ENCODE results near the gene ATXN7L3B.
"Not testable (repeated sequence)": the region's sequence is repeated elsewhere in the genome, so short reads cannot be mapped to it uniquely, and the experiment has no call there.

Gene ATXN7L3B

DNA sequence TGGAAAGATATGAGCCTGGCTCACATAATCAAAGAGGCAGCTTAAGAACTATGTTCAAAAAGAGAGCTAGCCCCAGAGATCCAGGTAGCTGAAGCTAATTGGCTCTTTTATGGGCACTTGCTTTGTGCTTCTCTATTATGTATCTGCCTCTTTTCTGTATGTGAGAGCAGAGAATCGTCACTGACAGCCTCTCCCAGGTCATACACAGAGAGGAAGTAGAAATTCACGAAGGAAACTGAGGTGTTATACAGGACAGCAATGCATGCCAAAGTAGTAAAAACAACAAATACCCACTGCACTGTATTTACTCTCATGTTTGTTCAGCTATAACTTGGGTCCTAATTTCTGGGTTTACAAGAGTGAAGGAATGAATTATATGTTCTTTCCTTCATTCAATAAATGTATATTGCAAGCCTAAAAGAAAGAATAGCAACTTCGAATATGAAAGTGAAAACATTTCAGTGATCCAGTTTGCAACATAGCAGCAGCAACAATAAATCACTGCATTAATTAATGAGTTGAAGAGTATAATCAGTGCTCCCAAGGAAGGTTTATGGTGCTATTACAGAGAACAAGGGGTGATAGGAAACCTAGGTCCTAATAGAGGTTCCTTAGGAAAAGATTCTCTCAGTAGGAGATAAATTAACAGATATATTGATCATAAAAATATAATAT lies 47.1 kb upstream of the ATXN7L3B start (continued):
- TF ChIP-seq, protein P1, sequence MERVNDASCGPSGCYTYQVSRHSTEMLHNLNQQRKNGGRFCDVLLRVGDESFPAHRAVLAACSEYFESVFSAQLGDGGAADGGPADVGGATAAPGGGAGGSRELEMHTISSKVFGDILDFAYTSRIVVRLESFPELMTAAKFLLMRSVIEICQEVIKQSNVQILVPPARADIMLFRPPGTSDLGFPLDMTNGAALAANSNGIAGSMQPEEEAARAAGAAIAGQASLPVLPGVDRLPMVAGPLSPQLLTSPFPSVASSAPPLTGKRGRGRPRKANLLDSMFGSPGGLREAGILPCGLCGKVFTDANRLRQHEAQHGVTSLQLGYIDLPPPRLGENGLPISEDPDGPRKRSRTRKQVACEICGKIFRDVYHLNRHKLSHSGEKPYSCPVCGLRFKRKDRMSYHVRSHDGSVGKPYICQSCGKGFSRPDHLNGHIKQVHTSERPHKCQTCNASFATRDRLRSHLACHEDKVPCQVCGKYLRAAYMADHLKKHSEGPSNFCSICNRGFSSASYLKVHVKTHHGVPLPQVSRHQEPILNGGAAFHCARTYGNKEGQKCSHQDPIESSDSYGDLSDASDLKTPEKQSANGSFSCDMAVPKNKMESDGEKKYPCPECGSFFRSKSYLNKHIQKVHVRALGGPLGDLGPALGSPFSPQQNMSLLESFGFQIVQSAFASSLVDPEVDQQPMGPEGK (CRISPR knock-in tag; IDR thresholded peaks at IDR 0.05; ENCODE audit: borderline replicate concordance) = no peak
- TF ChIP-seq, protein P2, sequence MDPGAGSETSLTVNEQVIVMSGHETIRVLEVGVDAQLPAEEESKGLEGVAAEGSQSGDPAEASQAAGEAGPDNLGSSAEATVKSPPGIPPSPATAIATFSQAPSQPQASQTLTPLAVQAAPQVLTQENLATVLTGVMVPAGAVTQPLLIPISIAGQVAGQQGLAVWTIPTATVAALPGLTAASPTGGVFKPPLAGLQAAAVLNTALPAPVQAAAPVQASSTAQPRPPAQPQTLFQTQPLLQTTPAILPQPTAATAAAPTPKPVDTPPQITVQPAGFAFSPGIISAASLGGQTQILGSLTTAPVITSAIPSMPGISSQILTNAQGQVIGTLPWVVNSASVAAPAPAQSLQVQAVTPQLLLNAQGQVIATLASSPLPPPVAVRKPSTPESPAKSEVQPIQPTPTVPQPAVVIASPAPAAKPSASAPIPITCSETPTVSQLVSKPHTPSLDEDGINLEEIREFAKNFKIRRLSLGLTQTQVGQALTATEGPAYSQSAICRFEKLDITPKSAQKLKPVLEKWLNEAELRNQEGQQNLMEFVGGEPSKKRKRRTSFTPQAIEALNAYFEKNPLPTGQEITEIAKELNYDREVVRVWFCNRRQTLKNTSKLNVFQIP (CRISPR knock-in tag; IDR thresholded peaks at IDR 0.05; ENCODE audit: borderline replicate concordance, low read depth) = no peak
- no peak for TF ChIP-seq GLIS3 (CRISPR knock-in tag; IDR thresholded peaks at IDR 0.05)

DNA sequence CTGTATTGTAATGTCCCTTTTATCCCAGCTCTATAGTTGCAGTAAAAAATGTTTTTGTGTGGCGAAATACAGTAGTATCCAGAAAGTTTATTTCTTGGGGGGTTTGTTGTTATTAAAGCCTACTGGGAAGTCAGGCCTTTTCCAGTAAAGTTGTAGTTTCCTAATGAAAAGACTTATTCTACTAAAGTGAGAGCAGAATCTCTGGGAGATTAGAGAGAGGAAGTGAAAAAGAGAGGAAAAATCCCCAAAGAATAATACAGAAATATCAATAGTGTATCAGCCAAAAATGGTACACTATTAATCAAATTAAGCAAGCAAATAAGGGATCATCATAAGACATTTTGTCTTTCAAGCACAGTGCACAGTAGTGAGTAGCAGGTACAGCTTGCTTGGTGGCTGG lies 46.3 kb upstream of the ATXN7L3B start:
- ATAC-seq = no peak
- TF ChIP-seq ESRRG (CRISPR knock-in tag; IDR thresholded peaks at IDR 0.05) (no peak), ZNF8 (CRISPR knock-in tag; IDR thresholded peaks at IDR 0.05) (no peak), TOX (CRISPR knock-in tag; IDR thresholded peaks at IDR 0.05; ENCODE audit: borderline replicate concordance) (no peak), PPARA (CRISPR knock-in tag; IDR thresholded peaks at IDR 0.05; ENCODE audit: borderline replicate concordance) (no peak), CSDC2 (CRISPR knock-in tag; IDR thresholded peaks at IDR 0.05) (no peak), ARNTL (CRISPR knock-in tag; IDR thresholded peaks at IDR 0.05; ENCODE audit: borderline replicate concordance, low read depth) (no peak)
- TF ChIP-seq, protein P3, sequence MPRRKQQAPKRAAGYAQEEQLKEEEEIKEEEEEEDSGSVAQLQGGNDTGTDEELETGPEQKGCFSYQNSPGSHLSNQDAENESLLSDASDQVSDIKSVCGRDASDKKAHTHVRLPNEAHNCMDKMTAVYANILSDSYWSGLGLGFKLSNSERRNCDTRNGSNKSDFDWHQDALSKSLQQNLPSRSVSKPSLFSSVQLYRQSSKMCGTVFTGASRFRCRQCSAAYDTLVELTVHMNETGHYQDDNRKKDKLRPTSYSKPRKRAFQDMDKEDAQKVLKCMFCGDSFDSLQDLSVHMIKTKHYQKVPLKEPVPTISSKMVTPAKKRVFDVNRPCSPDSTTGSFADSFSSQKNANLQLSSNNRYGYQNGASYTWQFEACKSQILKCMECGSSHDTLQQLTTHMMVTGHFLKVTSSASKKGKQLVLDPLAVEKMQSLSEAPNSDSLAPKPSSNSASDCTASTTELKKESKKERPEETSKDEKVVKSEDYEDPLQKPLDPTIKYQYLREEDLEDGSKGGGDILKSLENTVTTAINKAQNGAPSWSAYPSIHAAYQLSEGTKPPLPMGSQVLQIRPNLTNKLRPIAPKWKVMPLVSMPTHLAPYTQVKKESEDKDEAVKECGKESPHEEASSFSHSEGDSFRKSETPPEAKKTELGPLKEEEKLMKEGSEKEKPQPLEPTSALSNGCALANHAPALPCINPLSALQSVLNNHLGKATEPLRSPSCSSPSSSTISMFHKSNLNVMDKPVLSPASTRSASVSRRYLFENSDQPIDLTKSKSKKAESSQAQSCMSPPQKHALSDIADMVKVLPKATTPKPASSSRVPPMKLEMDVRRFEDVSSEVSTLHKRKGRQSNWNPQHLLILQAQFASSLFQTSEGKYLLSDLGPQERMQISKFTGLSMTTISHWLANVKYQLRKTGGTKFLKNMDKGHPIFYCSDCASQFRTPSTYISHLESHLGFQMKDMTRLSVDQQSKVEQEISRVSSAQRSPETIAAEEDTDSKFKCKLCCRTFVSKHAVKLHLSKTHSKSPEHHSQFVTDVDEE (CRISPR knock-in tag; IDR thresholded peaks at IDR 0.05) = no peak
- TF ChIP-seq, protein P1 (CRISPR knock-in tag; IDR thresholded peaks at IDR 0.05; ENCODE audit: borderline replicate concordance) = no peak

DNA sequence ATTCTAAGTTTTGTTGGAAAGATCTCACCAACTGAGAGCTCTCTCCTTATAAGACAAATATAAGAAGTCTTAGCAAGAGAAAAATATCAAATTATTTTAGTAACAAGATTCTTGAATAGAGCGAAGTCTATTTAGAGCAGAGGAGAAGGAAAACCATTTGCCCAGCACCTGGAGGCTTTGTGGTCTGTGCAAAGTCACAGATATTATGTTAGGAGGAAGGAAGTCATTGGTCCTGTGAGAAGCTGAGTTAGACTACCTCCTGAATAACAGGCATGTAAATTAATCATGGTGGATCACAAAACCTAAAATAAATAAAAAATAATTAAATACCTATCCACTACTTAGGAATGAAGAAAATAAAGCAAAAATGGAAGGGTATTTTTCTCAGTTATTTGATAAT lies 38.4 kb upstream of the ATXN7L3B start:
- TF ChIP-seq PPARA (CRISPR knock-in tag; IDR thresholded peaks at IDR 0.05; ENCODE audit: borderline replicate concordance) (no peak), CSDC2 (CRISPR knock-in tag; IDR thresholded peaks at IDR 0.05) (no peak), ZFP3 (CRISPR knock-in tag; IDR thresholded peaks at IDR 0.05) (no peak), RARB (CRISPR knock-in tag; IDR thresholded peaks at IDR 0.05) (no peak), ZC3H10 (CRISPR knock-in tag; IDR thresholded peaks at IDR 0.05) (no peak), ARNTL (CRISPR knock-in tag; IDR thresholded peaks at IDR 0.05; ENCODE audit: borderline replicate concordance, low read depth) (no peak), ZNF8 (CRISPR knock-in tag; IDR thresholded peaks at IDR 0.05) (no peak)
- ATAC-seq = no peak

DNA sequence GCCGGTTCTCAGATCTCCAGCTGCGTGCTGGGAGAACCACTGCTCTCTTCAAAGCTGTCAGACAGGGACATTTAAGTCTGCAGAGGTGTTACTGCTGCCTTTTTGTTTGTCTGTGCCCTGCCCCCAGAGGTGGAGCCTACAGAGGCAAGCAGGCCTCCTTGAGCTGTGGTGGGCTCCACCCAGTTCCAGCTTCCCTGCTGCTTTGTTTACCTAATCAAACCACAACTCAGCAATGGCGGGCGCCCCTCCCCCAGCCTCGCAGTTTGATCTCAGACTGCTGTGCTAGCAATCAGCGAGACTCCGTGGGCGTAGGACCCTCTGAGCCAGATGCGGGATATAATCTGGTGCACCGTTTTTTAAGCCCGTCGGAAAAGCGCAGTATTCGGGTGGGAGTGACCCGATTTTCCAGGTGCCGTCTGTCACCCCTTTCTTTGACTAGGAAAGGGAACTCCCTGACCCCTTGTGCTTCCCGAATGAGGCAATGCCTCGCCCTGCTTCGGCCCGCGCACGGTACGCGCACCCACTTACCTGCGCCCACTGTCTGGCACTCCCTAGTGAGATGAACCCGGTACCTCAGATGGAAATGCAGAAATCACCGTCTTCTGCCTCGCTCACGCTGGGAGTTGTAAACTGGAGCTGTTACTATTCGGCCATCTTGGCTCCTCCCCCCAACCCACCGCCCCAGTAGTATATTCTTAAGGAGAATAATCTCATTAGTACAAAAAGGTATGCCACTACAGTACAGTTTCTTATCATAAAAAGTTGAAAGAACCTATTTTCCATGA lies 28.6 kb upstream of the ATXN7L3B start:
- not testable (repeated sequence) for ATAC-seq

DNA sequence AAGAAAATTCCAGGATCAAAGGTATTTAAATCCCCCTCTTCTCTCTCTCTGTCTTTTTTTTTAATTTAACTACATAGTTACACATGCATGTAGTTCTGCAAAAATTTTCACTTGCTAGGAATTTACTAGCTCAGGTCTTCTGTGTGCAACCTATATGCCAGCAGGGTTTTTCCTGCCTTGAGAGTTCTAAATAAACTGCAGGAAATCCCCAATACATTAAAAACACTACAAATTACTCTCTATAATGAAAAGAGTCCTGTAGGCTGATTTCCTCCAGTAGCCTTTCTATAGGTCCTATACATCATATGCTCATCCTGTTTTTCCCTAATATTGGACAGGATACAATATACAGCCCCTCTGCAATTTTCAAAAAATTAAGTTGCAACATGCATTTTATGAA lies 27.7 kb upstream of the ATXN7L3B start:
- ATAC-seq = no peak
- TF ChIP-seq OSR1 (CRISPR knock-in tag; IDR thresholded peaks at IDR 0.05) = no peak
- no peak for TF ChIP-seq PPARA (CRISPR knock-in tag; IDR thresholded peaks at IDR 0.05; ENCODE audit: borderline replicate concordance)
- TF ChIP-seq, protein P4, sequence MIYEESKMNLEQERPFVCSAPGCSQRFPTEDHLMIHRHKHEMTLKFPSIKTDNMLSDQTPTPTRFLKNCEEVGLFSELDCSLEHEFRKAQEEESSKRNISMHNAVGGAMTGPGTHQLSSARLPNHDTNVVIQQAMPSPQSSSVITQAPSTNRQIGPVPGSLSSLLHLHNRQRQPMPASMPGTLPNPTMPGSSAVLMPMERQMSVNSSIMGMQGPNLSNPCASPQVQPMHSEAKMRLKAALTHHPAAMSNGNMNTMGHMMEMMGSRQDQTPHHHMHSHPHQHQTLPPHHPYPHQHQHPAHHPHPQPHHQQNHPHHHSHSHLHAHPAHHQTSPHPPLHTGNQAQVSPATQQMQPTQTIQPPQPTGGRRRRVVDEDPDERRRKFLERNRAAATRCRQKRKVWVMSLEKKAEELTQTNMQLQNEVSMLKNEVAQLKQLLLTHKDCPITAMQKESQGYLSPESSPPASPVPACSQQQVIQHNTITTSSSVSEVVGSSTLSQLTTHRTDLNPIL (CRISPR knock-in tag; IDR thresholded peaks at IDR 0.05; ENCODE audit: low read depth) = no peak
- no peak for TF ChIP-seq TCF4 (CRISPR knock-in tag; IDR thresholded peaks at IDR 0.05; ENCODE audit: borderline replicate concordance)
